Activated CD8-positive, alpha-beta memory T cell treated with anti-CD3 and anti-CD28 coated beads, Interleukin-2, amount 10 ng/mL, durations not matched to agents 7 days and 5 days (primary cell): ENCODE data around the gene COL23A1. TPM values are rescaled to one million over a fixed set of nuclear protein-coding genes. Genes with fewer than 3 reads are reported as not detected.

ENCODE experiments used
- ATAC-seq: fragments of 150-1000 bp; cut with Tn5 transposase; one replicate; pipeline ENCODE4 v1.10.0; 2021; ENCODE audit warnings: moderate library complexity
- CTCF ChIA-PET: fragments of 350-600 bp; sonication (Branson Sonifier 250); formaldehyde crosslinking; loops from one replicate; lab custom pipeline; 2021; ENCODE audit warnings: antibody characterized with exemption; lab: Charles Lee
- DNase-seq: peaks from one replicate; pipeline ENCODE4 v3.0.0-alpha.2; 2020
- H3K27ac Mint-ChIP-seq: one replicate; pipeline ENCODE4 v1.8.0; 2021; ENCODE audit warnings: mild to moderate bottlenecking, mixed read lengths
- H3K27me3 Mint-ChIP-seq: one replicate; pipeline ENCODE4 v1.8.0; 2021; ENCODE audit warnings: mixed read lengths
- H3K36me3 Mint-ChIP-seq: one replicate; pipeline ENCODE4 v1.8.0; 2021; ENCODE audit warnings: mild to moderate bottlenecking, mixed read lengths
- H3K4me1 Mint-ChIP-seq: one replicate; pipeline ENCODE4 v1.8.0; 2021; ENCODE audit warnings: mixed read lengths
- H3K4me3 Mint-ChIP-seq: one replicate; pipeline ENCODE4 v1.8.0; 2021; ENCODE audit warnings: mild to moderate bottlenecking, moderate library complexity, mixed read lengths
- H3K9me3 Mint-ChIP-seq: one replicate; pipeline ENCODE4 v1.8.0; 2022; ENCODE audit warnings: low read depth, mixed read lengths
- total RNA-seq, 2 experiments: library from RNA; stranded (reverse); gene quantifications; one replicate each; pipeline ENCODE4 v1.2.3, GENCODE V29; 2021

Gene COL23A1
- total RNA-seq, 2 experiments from 2014 or later = 0.18 to 0.19 TPM

DNA sequence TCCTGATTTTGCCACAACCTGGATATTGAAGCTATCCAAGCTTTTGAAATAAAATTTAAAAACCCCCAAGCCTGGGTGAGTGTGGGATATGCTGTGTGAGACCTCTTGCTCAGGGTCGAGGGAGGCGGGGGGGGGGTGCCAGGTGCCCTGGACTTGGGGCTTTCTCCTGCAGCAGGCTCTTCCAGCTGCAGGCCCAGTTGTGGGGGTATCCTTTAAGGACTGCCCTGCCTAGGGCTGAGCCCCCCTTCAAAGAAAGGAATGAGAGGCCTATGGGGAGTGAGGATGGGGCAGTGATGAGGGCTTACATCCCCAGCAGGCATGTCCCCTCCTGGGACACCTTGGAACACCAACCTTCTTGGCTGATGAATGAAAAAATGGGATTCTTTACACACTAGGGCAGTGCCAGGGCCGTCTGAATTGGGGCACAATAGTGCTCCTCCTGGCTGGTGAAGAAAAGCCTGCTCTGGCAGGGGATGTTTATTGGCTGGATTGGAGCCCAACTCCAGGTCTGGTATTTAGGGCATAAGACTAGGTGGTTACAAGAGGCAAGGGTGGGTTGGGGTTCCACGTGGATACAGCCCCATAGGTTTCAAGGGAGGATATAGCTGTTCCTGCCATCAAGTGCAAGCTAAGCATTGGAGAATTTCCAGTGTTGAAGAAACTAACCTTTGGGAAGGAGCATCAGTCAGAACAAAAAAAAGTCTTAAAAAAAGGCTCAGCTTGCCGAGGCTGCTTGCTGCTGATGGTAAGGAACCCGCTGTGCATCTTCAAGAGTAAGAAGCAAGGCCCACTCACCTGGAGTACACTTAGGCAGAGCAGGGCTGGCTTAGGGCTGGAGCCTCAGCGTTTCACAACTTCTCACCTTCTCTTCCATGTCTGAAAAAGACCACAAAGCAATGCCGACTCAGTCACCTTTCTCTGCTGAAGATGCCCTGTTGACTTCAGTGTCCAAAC lies 378.8 kb downstream of the COL23A1 start:
- H3K27ac Mint-ChIP-seq = peak overlapping the region; percentile 62
- CTCF ChIA-PET = interaction anchor here (1.2 to 1.7 kb wide), 3 partner anchors 11 to 26 kb away, joined by 3 to 6 read pairs (median 5); no protein-coding TSS in a partner anchor
- no peaks in the 10 kb centered on the region for H3K27me3 Mint-ChIP-seq
- ATAC-seq (no peak), DNase-seq (no peak)
- no peaks in the 10 kb centered on the region for H3K9me3 Mint-ChIP-seq
- no peak overlapping the region for H3K4me3 Mint-ChIP-seq
- H3K36me3 Mint-ChIP-seq = peaks cover 78% of the 10 kb centered on the region
- H3K4me1 Mint-ChIP-seq = peaks cover 38% of the 10 kb centered on the region

DNA sequence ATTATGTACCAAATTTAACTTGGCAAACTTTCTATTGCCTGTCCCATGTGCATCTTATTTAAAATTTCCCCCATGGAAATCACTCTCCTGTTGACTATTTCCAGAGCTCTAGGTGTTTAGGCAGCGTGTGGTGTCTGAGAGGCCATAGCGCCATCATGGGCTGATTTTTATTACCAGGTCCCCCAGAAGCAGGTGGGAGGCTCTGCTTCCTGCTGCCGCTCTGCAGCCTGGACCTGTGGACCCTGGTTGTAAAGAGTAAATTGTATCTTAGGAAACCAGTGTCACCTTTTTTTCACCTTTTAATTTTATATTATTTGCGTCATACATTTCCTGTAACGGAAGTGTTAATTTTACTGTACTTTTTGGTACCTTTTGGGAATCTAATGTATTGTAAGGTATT lies 379.5 kb downstream of the COL23A1 start:
- no peaks in the 10 kb centered on the region for H3K27me3 Mint-ChIP-seq
- no peak for ATAC-seq
- H3K4me1 Mint-ChIP-seq = peaks cover 42% of the 10 kb centered on the region
- DNase-seq = no peak
- no peaks in the 10 kb centered on the region for H3K9me3 Mint-ChIP-seq
- peaks cover 80% of the 10 kb centered on the region for H3K36me3 Mint-ChIP-seq
- CTCF ChIA-PET = interaction anchor here (1.5 to 1.7 kb wide), 2 partner anchors 11 to 27 kb away, joined by 5 to 6 read pairs; no protein-coding TSS in a partner anchor
- no peak overlapping the region for H3K27ac Mint-ChIP-seq
- H3K4me3 Mint-ChIP-seq = no peak overlapping the region

DNA sequence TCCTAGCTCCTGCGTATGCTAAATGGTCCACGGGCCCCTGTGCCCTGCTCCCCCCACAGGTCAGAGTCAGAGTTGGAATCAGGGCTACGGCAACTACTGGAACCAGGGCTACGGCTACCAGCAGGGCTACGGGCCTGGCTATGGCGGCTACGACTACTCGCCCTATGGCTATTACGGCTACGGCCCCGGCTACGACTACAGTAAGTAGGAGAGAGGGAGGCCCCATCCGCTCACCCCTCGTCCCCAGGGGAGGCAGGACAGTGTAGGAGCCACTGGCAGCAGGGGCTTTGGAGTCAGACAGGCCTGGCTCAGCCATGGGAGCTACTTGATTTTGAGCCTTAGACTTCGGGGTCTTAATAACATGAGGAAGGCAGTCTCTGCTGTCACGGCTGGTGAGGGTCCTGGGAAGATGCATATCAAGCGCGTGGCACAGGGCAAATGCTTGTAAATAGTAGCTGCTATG lies 380.1 kb downstream of the COL23A1 start:
- Mint-ChIP-seq H3K4me3 (no peak overlapping the region), H3K27me3 (no peaks in the 10 kb centered on the region), H3K9me3 (no peaks in the 10 kb centered on the region), H3K36me3 (peaks cover 82% of the 10 kb centered on the region), H3K27ac (no peak overlapping the region), H3K4me1 (peaks cover 42% of the 10 kb centered on the region)
- DNase-seq (no peak), ATAC-seq (no peak)
- CTCF ChIA-PET = interaction anchor here (1.5 to 1.7 kb wide), 2 partner anchors 10 to 28 kb away, joined by 5 to 6 read pairs; no protein-coding TSS in a partner anchor

GRCh38 chr5:178209334-178210072 lies 380.7 kb downstream of the COL23A1 start:
- CTCF ChIA-PET = interaction anchor here (1.5 kb wide), 1 partner anchor 10 kb away, joined by 5 read pairs; no protein-coding TSS in a partner anchor

GRCh38 chr5:178208540-178209227 lies 381.5 kb downstream of the COL23A1 start:
- CTCF ChIA-PET = no interaction called here
- Mint-ChIP-seq H3K36me3 (peaks cover 75% of the 10 kb centered on the region), H3K9me3 (no peaks in the 10 kb centered on the region), H3K4me3 (no peak overlapping the region), H3K27ac (peak overlapping the region; percentile 16), H3K27me3 (peaks cover 2% of the 10 kb centered on the region), H3K4me1 (peaks cover 44% of the 10 kb centered on the region)
- no peak for ATAC-seq
- DNase-seq = no peak

More at GRCh38 chr5:178209334-178210072, 380.7 kb downstream of the COL23A1 start:
- Mint-ChIP-seq H3K36me3 (peaks cover 78% of the 10 kb centered on the region), H3K4me3 (no peak overlapping the region), H3K9me3 (no peaks in the 10 kb centered on the region), H3K27ac (peak overlapping the region; percentile 16), H3K4me1 (peaks cover 42% of the 10 kb centered on the region), H3K27me3 (no peaks in the 10 kb centered on the region)
- no peak for DNase-seq
- ATAC-seq = no peak

- H3K4me1 Mint-ChIP-seq = peaks cover 40% of the 10 kb centered on the region
- H3K27me3 Mint-ChIP-seq = peaks cover 2% of the 10 kb centered on the region
- H3K4me3 Mint-ChIP-seq = peak overlapping the region; percentile 1
- H3K27ac Mint-ChIP-seq = peak overlapping the region; percentile 22
- no peaks in the 10 kb centered on the region for H3K9me3 Mint-ChIP-seq
- no peak for DNase-seq
- ATAC-seq = no peak
- CTCF ChIA-PET = interaction anchor here (1.2 kb wide), 1 partner anchor 27 kb away, joined by 3 read pairs; no protein-coding TSS in a partner anchor
- peaks cover 68% of the 10 kb centered on the region for H3K36me3 Mint-ChIP-seq
Observed at GRCh38 chr5:178207917-178208280, 382.3 kb downstream of the COL23A1 start.

DNA sequence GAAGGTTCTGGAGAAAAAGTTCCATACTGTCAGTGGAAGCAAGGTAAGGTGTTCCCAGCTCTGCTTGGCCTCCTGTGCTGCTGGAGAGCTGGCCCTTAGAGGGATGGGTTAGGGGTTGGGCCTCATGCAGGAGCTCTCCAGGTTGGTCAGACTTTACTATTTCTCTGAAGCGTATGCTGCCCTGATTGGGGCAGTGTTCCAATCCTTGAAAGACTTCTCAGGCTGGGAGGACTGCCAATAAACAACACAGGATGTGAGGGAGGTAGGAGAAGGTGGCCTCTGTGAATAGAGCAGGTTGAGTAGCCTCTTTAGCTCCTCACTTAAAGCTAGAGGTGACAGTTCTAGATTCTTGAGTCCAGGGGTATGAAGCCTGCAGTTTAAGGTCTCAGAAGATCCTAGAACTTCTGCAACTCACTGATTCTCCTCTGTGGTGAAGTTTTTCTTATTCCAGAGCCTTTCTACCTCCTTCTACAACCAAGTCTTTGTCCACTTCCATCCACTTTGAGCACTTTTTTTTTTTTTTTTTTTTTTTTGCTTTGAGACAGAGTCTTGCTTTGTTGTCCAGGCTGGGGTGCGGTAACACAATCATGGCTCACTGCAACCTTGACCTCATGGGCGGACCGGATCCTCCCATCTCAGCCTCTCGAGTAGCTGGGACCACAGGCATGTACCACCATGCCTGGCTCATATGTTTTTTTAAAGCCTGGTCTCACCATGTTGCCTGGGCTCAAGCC lies 382.8 kb downstream of the COL23A1 start:
- no peak for ATAC-seq
- no peaks in the 10 kb centered on the region for H3K9me3 Mint-ChIP-seq
- peaks cover 64% of the 10 kb centered on the region for H3K36me3 Mint-ChIP-seq
- peaks cover 2% of the 10 kb centered on the region for H3K27me3 Mint-ChIP-seq
- no peak for DNase-seq
- H3K27ac Mint-ChIP-seq = peak overlapping the region; percentile 79
- no peak overlapping the region for H3K4me3 Mint-ChIP-seq
- CTCF ChIA-PET = interaction anchor here (1.2 kb wide), 1 partner anchor 28 kb away, joined by 3 read pairs; no protein-coding TSS in a partner anchor
- H3K4me1 Mint-ChIP-seq = peaks cover 41% of the 10 kb centered on the region

GRCh38 chr5:178206166-178207101 lies 383.8 kb downstream of the COL23A1 start:
- CTCF ChIA-PET = interaction anchor here (0.8 to 1.2 kb wide), 2 partner anchors 29 to 31 kb away, joined by 3 read pairs; no protein-coding TSS in a partner anchor
- DNase-seq (no peak), ATAC-seq (no peak)
- Mint-ChIP-seq H3K4me3 (peak overlapping the region; percentile 85), H3K4me1 (peaks cover 39% of the 10 kb centered on the region), H3K27ac (peak overlapping the region; percentile 79), H3K36me3 (peaks cover 58% of the 10 kb centered on the region), H3K27me3 (peaks cover 2% of the 10 kb centered on the region), H3K9me3 (no peaks in the 10 kb centered on the region)

GRCh38 chr5:178205749-178206047 lies 384.5 kb downstream of the COL23A1 start:
- peaks cover 54% of the 10 kb centered on the region for H3K36me3 Mint-ChIP-seq
- H3K27ac Mint-ChIP-seq = peak overlapping the region; percentile 79
- peaks cover 39% of the 10 kb centered on the region for H3K4me1 Mint-ChIP-seq
- no peaks in the 10 kb centered on the region for H3K9me3 Mint-ChIP-seq
- peak overlapping the region; percentile 85 for H3K4me3 Mint-ChIP-seq
- CTCF ChIA-PET = interaction anchor here (0.8 kb wide), 1 partner anchor 32 kb away, joined by 3 read pairs; no protein-coding TSS in a partner anchor
- no peak for DNase-seq
- H3K27me3 Mint-ChIP-seq = peaks cover 2% of the 10 kb centered on the region
- ATAC-seq = no peak

DNA sequence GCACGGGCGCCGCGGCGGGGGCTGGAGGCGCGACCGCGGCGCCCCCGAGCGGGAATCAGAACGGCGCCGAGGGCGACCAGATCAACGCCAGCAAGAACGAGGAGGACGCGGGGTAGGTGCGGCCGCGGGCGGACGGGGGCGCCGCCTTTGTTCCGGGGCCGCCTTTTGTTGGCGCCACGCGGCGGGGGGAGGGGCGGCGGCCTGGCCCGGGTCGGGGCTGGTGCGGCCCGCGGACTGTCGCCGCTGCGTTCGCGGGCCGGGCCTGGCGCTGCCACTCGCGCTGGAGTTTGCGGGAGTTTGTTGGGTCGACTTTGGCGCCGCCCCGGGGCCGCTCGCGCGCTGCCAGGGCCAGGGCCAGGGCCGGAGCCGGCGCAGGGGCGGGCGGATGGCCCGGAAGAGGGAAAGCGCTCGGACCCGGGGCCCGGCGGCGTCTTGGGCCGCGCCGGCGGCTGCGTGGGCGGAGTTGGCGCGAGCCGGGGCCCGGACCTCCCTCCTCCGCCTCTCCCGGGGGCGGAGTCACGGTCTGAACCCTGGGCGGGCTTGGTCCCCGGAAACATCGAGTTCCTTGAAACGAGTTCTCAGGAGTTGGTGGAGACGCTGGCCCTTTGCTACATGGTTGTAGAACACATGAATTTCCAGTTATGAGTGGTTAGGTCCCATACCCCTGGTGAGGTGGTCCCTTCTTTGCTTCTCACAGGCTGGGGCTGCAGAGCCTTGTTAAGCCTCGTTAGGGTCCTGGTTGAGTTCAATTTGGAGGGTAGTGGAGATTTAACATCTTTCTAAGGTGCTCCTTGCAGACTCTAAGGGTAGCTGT lies 385.1 kb downstream of the COL23A1 start:
- peak; percentile 67 for ATAC-seq
- CTCF ChIA-PET = interaction anchor here (0.8 to 1.7 kb wide), 6 partner anchors 9 to 84 kb away, joined by 3 to 8 read pairs (median 4); no protein-coding TSS in a partner anchor
- H3K9me3 Mint-ChIP-seq = no peaks in the 10 kb centered on the region

More for the DNA sequence above, 385.1 kb downstream of the COL23A1 start:
- DNase-seq = peak; percentile 89
- Mint-ChIP-seq H3K4me3 (peak overlapping the region; percentile 96), H3K27ac (peak overlapping the region; percentile 79), H3K4me1 (peaks cover 37% of the 10 kb centered on the region), H3K36me3 (peaks cover 49% of the 10 kb centered on the region), H3K27me3 (peaks cover 2% of the 10 kb centered on the region)
